Mesenchymal stem cell (in vitro differentiated cells and primary cell): ENCODE results near the gene CLRN1. TPM values are rescaled to one million over a fixed set of nuclear protein-coding genes. Genes with fewer than 3 reads are reported as not detected.

Source experiments
- DNase-seq: peaks from one replicate; pipeline ENCODE4 v3.0.0-alpha.2; 2013
- H2AFZ ChIP-seq: one replicate; pipeline ENCODE4 v1.6.1; 2013; ENCODE audit warnings: low read depth, mild to moderate bottlenecking, control low read depth, inconsistent platforms, low read length, moderate library complexity
- H2AK5ac ChIP-seq: 2 replicates; pipeline ENCODE4 v1.6.1; 2013; ENCODE audit warnings: low read length, moderate library complexity, mild to moderate bottlenecking, inconsistent platforms; ENCODE audit not compliant: severe bottlenecking
- H2BK120ac ChIP-seq: one replicate; pipeline ENCODE4 v1.6.1; 2013; ENCODE audit warnings: low read depth, mild to moderate bottlenecking, inconsistent platforms, low read length, moderate library complexity
- H2BK12ac ChIP-seq, 2 experiments: one replicate each; pipeline ENCODE4 v1.6.1; 2013; ENCODE audit warnings: inconsistent platforms in 2 of 2, low read length in 2 of 2, mild to moderate bottlenecking in 2 of 2, moderate library complexity in 2 of 2, control low read depth in 1 of 2
- H2BK15ac ChIP-seq: one replicate; pipeline ENCODE4 v1.6.1; 2013; ENCODE audit warnings: mild to moderate bottlenecking, low read depth, inconsistent platforms; ENCODE audit not compliant: poor library complexity, severe bottlenecking
- H2BK5ac ChIP-seq: 2 replicates; pipeline ENCODE4 v1.6.1; 2013; ENCODE audit warnings: low read depth, mild to moderate bottlenecking, low read length, control low read depth, inconsistent platforms; ENCODE audit not compliant: poor library complexity, severe bottlenecking
- H3K14ac ChIP-seq, 2 experiments: one replicate each; pipeline ENCODE4 v1.6.1; 2013; ENCODE audit warnings: inconsistent platforms in 2 of 2, low read length in 2 of 2, control low read depth in 1 of 2, mild to moderate bottlenecking in 1 of 2, moderate library complexity in 1 of 2
- H3K18ac ChIP-seq, 2 experiments: one replicate each; pipeline ENCODE4 v1.6.1; 2013; ENCODE audit warnings: inconsistent platforms in 2 of 2, low read length in 2 of 2, control low read depth in 1 of 2, low read depth in 1 of 2, mild to moderate bottlenecking in 1 of 2
- H3K23ac ChIP-seq, 2 experiments: one replicate each; pipeline ENCODE4 v1.6.1; 2013; ENCODE audit warnings: inconsistent platforms in 2 of 2, low read length in 2 of 2, mild to moderate bottlenecking in 2 of 2, moderate library complexity in 2 of 2, control low read depth in 1 of 2
- H3K27ac ChIP-seq: 2 replicates; pipeline ENCODE4 v1.5.1; 2013; ENCODE audit warnings: mild to moderate bottlenecking, moderate library complexity, low read length, control low read depth, inconsistent platforms; ENCODE audit not compliant: poor library complexity, severe bottlenecking
- H3K27me3 ChIP-seq, 2 experiments: 2 replicates each; pipeline versions ENCODE4 v1.6.1 to v1.7.0; 2013; ENCODE audit warnings: low read length in 2 of 2, mild to moderate bottlenecking in 2 of 2, moderate library complexity in 2 of 2, control low read depth in 1 of 2, inconsistent platforms in 1 of 2; ENCODE audit not compliant: control insufficient read depth in 1 of 2, insufficient read depth in 1 of 2
- H3K36me3 ChIP-seq, 2 experiments: 2 replicates each; pipeline versions ENCODE4 v1.6.1 to v1.7.0; 2013; ENCODE audit warnings: low read length in 2 of 2, control low read depth in 1 of 2, inconsistent platforms in 1 of 2, low read depth in 1 of 2, mild to moderate bottlenecking in 1 of 2; ENCODE audit not compliant: insufficient read depth in 2 of 2, control insufficient read depth in 1 of 2
- H3K4ac ChIP-seq, 2 experiments: one replicate each; pipeline ENCODE4 v1.6.1; 2013; ENCODE audit warnings: inconsistent platforms in 2 of 2, low read length in 2 of 2, mild to moderate bottlenecking in 2 of 2, moderate library complexity in 2 of 2, control low read depth in 1 of 2, low read depth in 1 of 2
- H3K4me1 ChIP-seq: 2 replicates; pipeline ENCODE4 v1.6.1; 2013; ENCODE audit warnings: low read depth, low read length, control low read depth; ENCODE audit not compliant: control insufficient read depth, insufficient read depth
- H3K4me2 ChIP-seq: 2 replicates; pipeline ENCODE4 v1.6.1; 2013; ENCODE audit warnings: low read length, mild to moderate bottlenecking, inconsistent platforms; ENCODE audit not compliant: poor library complexity, severe bottlenecking
- H3K4me3 ChIP-seq, 2 experiments: 2 replicates each; pipeline versions ENCODE4 v1.5.1 to v1.7.0; 2013; ENCODE audit warnings: low read length in 2 of 2, mild to moderate bottlenecking in 2 of 2, control low read depth in 1 of 2, low read depth in 1 of 2; ENCODE audit not compliant: insufficient read depth in 1 of 2
- H3K79me1 ChIP-seq: replicated peaks from 2 replicates; pipeline ENCODE4 v1.6.1; 2013; ENCODE audit warnings: mild to moderate bottlenecking, control low read depth, low read length, inconsistent platforms; ENCODE audit not compliant: poor library complexity, severe bottlenecking
- H3K9ac ChIP-seq: 2 replicates; pipeline ENCODE4 v1.7.0; 2013; ENCODE audit warnings: mild to moderate bottlenecking, low read length, moderate library complexity
- H3K9me3 ChIP-seq: 2 replicates; pipeline ENCODE4 v1.7.0; 2013; ENCODE audit warnings: mild to moderate bottlenecking, low read length; ENCODE audit not compliant: control insufficient read depth
- H4K8ac ChIP-seq: one replicate; pipeline ENCODE4 v1.6.1; 2013; ENCODE audit warnings: inconsistent platforms, mild to moderate bottlenecking, low read length, moderate library complexity
- H4K91ac ChIP-seq: one replicate; pipeline ENCODE4 v1.6.1; 2013; ENCODE audit warnings: mild to moderate bottlenecking, low read length, inconsistent platforms
- WGBS: methylation state at CpG from one replicate; pipeline ENCODE4 v1.1.7; 2013; ENCODE audit warnings: mixed read lengths; 5-methylcytosine and 5-hydroxymethylcytosine counted together
- polyA plus RNA-seq, 2 experiments: library from polyadenylated mRNA; stranded (reverse); fragments of 200-250 nt; gene quantifications; one replicate each; pipeline ENCODE4 v1.2.3, GENCODE V29; 2013

The CLRN1 gene
- not detected for polyA plus RNA-seq (2013, experiment 1 of 2)
- polyA plus RNA-seq (2013, experiment 2 of 2) = not detected

- WGBS = 66% methylated on average over 18 of the region's 18 CpGs
- no peaks in the 10 kb centered on the region for H3K4me1 ChIP-seq
- H3K18ac ChIP-seq = no peak within 1 kb of the TSS
- H2BK120ac ChIP-seq = no peak within 1 kb of the TSS
- H2BK5ac ChIP-seq = no peak within 1 kb of the TSS
- no peak within 1 kb of the TSS for H2AK5ac ChIP-seq
- no peak within 1 kb of the TSS for H3K4ac ChIP-seq
- DNase-seq = no peak
- no peak within 1 kb of the TSS for H4K91ac ChIP-seq
- H3K14ac ChIP-seq = no peak within 1 kb of the TSS
- no peak within 1 kb of the TSS for H3K4me3 ChIP-seq
- peaks cover 0 to 4% of the 10 kb centered on the region in 2 experiments for H3K27me3 ChIP-seq
- no peaks in the 10 kb centered on the region for H3K36me3 ChIP-seq
- H2BK15ac ChIP-seq = no peak within 1 kb of the TSS
- no peak within 1 kb of the TSS for H2AFZ ChIP-seq
- H3K9me3 ChIP-seq = no peaks in the 10 kb centered on the region
- no peak within 1 kb of the TSS for H3K27ac ChIP-seq
- no peaks in the 10 kb centered on the region for H3K79me1 ChIP-seq
- no peak within 1 kb of the TSS for H3K9ac ChIP-seq
- H2BK12ac ChIP-seq = no peak within 1 kb of the TSS
- no peak within 1 kb of the TSS for H3K23ac ChIP-seq
- no peak within 1 kb of the TSS for H3K4me2 ChIP-seq
- H4K8ac ChIP-seq = no peak within 1 kb of the TSS
Measured at GRCh38 chr3:150972366-150973071, at the start of gene CLRN1. TSS of gene CLRN1 (minus strand) at chr3:150972727. CDS start at chr3:150972708, 19 bp downstream.

- Histone ChIP-seq H3K14ac (no peak overlapping the region), H3K4me1 (no peaks in the 10 kb centered on the region), H3K79me1 (no peaks in the 10 kb centered on the region), H3K27me3 (no peaks in the 10 kb centered on the region), H3K4ac (no peak overlapping the region), H2BK120ac (no peak overlapping the region), H3K4me2 (no peak overlapping the region), H2BK12ac (no peak overlapping the region), H3K27ac (no peak overlapping the region), H3K23ac (no peak overlapping the region), H2AFZ (no peak overlapping the region), H4K91ac (no peak overlapping the region), H3K36me3 (no peaks in the 10 kb centered on the region), H3K9me3 (no peaks in the 10 kb centered on the region), H2AK5ac (no peak overlapping the region), H3K9ac (peak overlapping the region; percentile 52), H3K18ac (no peak overlapping the region), H2BK15ac (no peak overlapping the region), H4K8ac (no peak overlapping the region), H3K4me3 (no peak overlapping the region), H2BK5ac (no peak overlapping the region)
- WGBS = 56% methylated on average over 1 of the region's 2 CpGs
- DNase-seq = no peak
Measured at GRCh38 chr3:151016478-151016795, 43.9 kb upstream of the CLRN1 start.

GRCh38 chr3:151015767-151016477 is 43.4 kb upstream of the CLRN1 start:
- no peaks in the 10 kb centered on the region for H3K9me3 ChIP-seq
- no peaks in the 10 kb centered on the region for H3K79me1 ChIP-seq
- 79% methylated on average over 3 of the region's 3 CpGs for WGBS

GRCh38 chr3:151015181-151015580 is 42.7 kb upstream of the CLRN1 start:
- Histone ChIP-seq H4K91ac (no peak overlapping the region), H2BK15ac (no peak overlapping the region), H2AK5ac (no peak overlapping the region), H3K4me3 (no peak overlapping the region), H2BK5ac (no peak overlapping the region), H3K4me2 (no peak overlapping the region), H2BK120ac (no peak overlapping the region), H3K79me1 (no peaks in the 10 kb centered on the region), H3K27ac (no peak overlapping the region), H3K23ac (no peak overlapping the region), H3K4ac (no peak overlapping the region), H3K4me1 (no peaks in the 10 kb centered on the region), H3K9me3 (no peaks in the 10 kb centered on the region), H2AFZ (no peak overlapping the region), H4K8ac (no peak overlapping the region), H2BK12ac (no peak overlapping the region), H3K27me3 (no peaks in the 10 kb centered on the region), H3K14ac (no peak overlapping the region), H3K9ac (no peak overlapping the region), H3K36me3 (no peaks in the 10 kb centered on the region), H3K18ac (no peak overlapping the region)
- DNase-seq = no peak
- 91% methylated on average over 5 of the region's 5 CpGs for WGBS

More at GRCh38 chr3:151015767-151016477, 43.4 kb upstream of the CLRN1 start:
- Histone ChIP-seq H2AFZ (no peak overlapping the region), H3K14ac (no peak overlapping the region), H3K9ac (peak overlapping the region; percentile 52), H3K18ac (no peak overlapping the region), H3K27ac (no peak overlapping the region), H3K27me3 (no peaks in the 10 kb centered on the region), H2BK12ac (no peak overlapping the region), H2BK5ac (no peak overlapping the region), H3K23ac (no peak overlapping the region), H3K4ac (no peak overlapping the region), H3K4me3 (peak overlapping the region in 1 of 2 experiments; percentile 22), H4K8ac (no peak overlapping the region), H3K4me1 (no peaks in the 10 kb centered on the region), H3K4me2 (no peak overlapping the region), H2BK120ac (no peak overlapping the region), H4K91ac (no peak overlapping the region), H2AK5ac (no peak overlapping the region), H2BK15ac (no peak overlapping the region), H3K36me3 (no peaks in the 10 kb centered on the region)
- DNase-seq = no peak
